HG03575 (cell line): ENCODE results near the gene KIF3C.
"Not testable (repeated sequence)": the region's sequence is repeated elsewhere in the genome, so short reads cannot be mapped to it uniquely, and the experiment has no call there.

ENCODE experiments used
- ATAC-seq: cut with Tn5 transposase; IDR thresholded peaks from one replicate; pipeline ENCODE4 v1.9.1; 2021; ENCODE audit not compliant: unreplicated experiment, insufficient number of reproducible peaks, low FRiP score; ENCODE audit errors: extremely low read depth

KIF3C gene

GRCh38 chr2:25972049-25972823, 10.1 kb downstream of the KIF3C start:
- ATAC-seq: no peak

- no peak for ATAC-seq
Measured at GRCh38 chr2:25971596-25971995, 10.7 kb downstream of the KIF3C start.

GRCh38 chr2:25966531-25967270, 15.6 kb downstream of the KIF3C start:
- no peak for ATAC-seq

- ATAC-seq: no peak
Measured at GRCh38 chr2:25964891-25965290, 17.4 kb downstream of the KIF3C start.

GRCh38 chr2:25960920-25961319, 21.4 kb downstream of the KIF3C start:
- ATAC-seq: no peak

GRCh38 chr2:25960396-25960795, 21.9 kb downstream of the KIF3C start:
- no peak for ATAC-seq

GRCh38 chr2:25958611-25959010, 23.7 kb downstream of the KIF3C start:
- ATAC-seq: not testable (repeated sequence)

GRCh38 chr2:25957743-25958142, 24.6 kb downstream of the KIF3C start:
- no peak for ATAC-seq

- ATAC-seq: no peak
Measured at GRCh38 chr2:25955869-25956535, 26.3 kb downstream of the KIF3C start.

GRCh38 chr2:25955036-25955435, 27.3 kb downstream of the KIF3C start:
- no peak for ATAC-seq

- ATAC-seq: no peak
Measured at GRCh38 chr2:25954199-25954752, 28.0 kb downstream of the KIF3C start.

- ATAC-seq: no peak
Measured at GRCh38 chr2:25951071-25951547, 31.2 kb downstream of the KIF3C start.

- no peak for ATAC-seq
Measured at GRCh38 chr2:25948437-25948836, 33.9 kb downstream of the KIF3C start.

- ATAC-seq: no peak
Measured at GRCh38 chr2:25941042-25941441, 41.3 kb downstream of the KIF3C start.

GRCh38 chr2:25939257-25939668, 43.0 kb downstream of the KIF3C start:
- no peak for ATAC-seq

- ATAC-seq: no peak
Measured at GRCh38 chr2:25938345-25938744, 44.0 kb downstream of the KIF3C start.

- no peak for ATAC-seq
Measured at GRCh38 chr2:25936889-25937545, 45.3 kb downstream of the KIF3C start.

GRCh38 chr2:25933622-25934021, 48.7 kb downstream of the KIF3C start:
- no peak for ATAC-seq
